Femur (tissue), 1 donor: ENCODE results near the gene PFN3.

Experiments
- DNase-seq: peaks from one replicate; pipeline ENCODE4 v3.0.0-alpha.2; 2017

PFN3 gene

GRCh38 chr5:177357459-177358351, 42.8 kb downstream of the PFN3 start, which contains the start of gene RGS14:
Gene RGS14 (plus strand): TSS chr5:177357924. CDS start chr5:177358025, 101 bp downstream.
- DNase-seq: peak; percentile 60

- no peak for DNase-seq
Observed at GRCh38 chr5:177357146-177357458, 43.4 kb downstream of the PFN3 start.

GRCh38 chr5:177356746-177357145, 43.7 kb downstream of the PFN3 start:
- no peak for DNase-seq

- no peak for DNase-seq
Observed at GRCh38 chr5:177355868-177356168, 44.6 kb downstream of the PFN3 start.

- DNase-seq: no peak
Observed at GRCh38 chr5:177355162-177355867, 45.1 kb downstream of the PFN3 start.

GRCh38 chr5:177354711-177355110, 45.8 kb downstream of the PFN3 start:
- DNase-seq: no peak

GRCh38 chr5:177354256-177354655, 46.2 kb downstream of the PFN3 start:
- no peak for DNase-seq

GRCh38 chr5:177353093-177353492, 47.4 kb downstream of the PFN3 start:
- no peak for DNase-seq

- peak; percentile 97 for DNase-seq
Observed at GRCh38 chr5:177351392-177352329, 48.8 kb downstream of the PFN3 start, which contains the start of gene LMAN2. Gene LMAN2 (minus strand): TSS chr5:177351668. CDS start chr5:177351647, 21 bp downstream.

- DNase-seq: no peak
Observed at GRCh38 chr5:177350776-177351391, 49.6 kb downstream of the PFN3 start.
